HG03469 (cell line): Measurements from ENCODE around the gene ITGA5.
A peak's percentile ranks its signal among the peaks of the same experiment; 100 is the strongest.

Experiments
- ATAC-seq: cut with Tn5 transposase; IDR thresholded peaks from one replicate; pipeline ENCODE4 v1.9.1; 2021; ENCODE audit warnings: mild to moderate bottlenecking, moderate library complexity, moderate number of reproducible peaks; ENCODE audit not compliant: unreplicated experiment

The ITGA5 gene

DNA sequence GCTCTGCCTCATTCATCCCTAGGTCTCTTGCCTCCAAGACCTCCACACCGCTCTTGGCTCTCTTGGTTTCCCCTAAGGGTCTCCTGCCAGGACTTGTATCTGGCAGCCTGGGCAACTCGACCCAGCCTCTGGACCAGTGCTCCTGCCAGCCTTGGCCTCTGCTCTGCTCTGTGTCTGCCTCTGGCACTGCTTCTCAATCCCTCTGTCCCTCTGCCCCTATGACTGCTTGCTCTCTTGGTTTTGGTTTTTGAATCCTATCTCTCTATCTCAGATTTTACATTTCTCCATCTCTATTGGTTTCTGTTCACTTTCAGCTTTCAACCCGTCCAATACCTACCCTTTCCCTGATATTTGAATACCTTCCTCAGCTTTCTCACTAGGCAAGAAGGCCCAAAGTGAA, 6.3 kb downstream of the ITGA5 start:
- ATAC-seq, result no peak

DNA sequence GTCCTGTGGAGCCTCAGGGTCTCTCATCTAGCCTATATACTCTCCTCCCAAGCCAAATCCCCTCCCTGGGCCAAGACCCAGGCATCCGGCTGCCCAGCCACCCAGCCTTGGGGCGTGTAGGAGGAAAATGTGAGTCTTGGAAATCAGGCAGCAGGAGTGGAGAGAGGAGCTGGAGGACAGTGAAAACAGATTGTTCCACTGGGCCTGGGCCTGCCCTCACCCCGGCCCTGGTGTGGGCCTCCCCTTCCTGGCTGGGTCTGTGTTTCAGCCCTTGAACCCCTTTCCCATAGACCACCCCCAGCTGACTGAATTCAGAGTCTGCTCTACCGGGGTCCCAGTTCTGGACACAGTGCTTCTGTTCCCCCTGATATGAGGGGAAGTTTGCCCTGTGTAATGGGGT, 6.7 kb downstream of the ITGA5 start:
- no peak for ATAC-seq

DNA sequence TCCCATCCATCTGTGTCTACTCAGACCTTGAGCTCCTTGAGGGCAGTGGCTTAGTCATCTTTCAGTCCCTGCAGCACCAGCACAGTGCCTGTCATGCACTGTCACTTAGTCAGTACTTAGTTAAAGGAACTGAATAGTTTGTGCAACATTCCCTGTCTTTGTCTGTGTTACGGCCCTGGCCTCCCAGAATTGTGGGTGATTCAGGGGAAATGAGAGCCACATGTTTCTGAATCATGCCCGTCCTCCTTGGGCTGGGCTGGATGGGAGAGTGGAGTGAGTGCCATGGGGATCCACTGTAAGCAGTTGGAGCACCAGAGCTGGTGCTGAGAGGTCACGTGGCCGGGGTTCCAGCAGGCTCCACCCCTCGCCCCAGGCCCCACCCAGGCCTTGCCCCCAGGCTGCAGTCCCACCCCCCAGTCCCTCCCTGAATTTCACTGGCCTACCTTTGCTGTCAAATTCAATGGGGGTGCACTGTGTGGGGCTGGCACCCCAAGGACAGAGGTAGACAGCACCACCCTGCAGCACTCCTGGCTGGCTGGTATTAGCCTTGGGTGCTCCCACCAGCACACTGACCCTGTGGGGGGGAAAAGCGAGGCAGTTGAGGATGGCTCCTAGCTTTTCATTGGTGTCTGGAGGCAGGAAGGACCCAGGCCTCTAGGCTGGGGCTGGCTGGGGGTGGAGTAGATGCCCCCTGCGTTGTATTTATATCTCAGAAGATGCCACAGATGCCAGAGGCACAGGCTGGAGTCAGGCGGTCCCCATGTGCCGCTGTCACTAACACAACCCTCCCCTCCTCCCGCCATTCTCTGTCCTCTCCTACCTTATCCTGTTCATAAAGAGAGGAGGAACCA, 7.5 kb downstream of the ITGA5 start:
- no peak for ATAC-seq

DNA sequence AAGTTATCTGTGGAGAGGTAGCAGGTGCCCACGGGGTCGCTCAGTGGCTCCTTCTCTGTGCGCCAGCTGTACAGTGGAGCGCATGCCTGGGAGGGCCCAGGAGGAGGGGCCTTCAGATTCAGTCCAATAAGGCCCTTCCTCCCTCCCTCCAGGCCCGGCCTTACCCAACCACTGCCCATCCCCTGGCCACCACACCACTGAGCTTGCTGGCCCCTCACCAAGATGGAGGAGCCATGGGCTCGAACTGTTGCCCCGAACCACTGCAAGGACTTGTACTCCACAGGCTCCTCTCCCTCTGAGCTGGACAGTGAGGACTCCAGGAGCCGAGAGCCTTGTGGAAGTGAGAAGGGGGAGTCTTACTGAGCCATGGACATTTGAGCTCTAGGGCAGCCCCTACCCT, 9.8 kb downstream of the ITGA5 start:
- ATAC-seq, result no peak

DNA sequence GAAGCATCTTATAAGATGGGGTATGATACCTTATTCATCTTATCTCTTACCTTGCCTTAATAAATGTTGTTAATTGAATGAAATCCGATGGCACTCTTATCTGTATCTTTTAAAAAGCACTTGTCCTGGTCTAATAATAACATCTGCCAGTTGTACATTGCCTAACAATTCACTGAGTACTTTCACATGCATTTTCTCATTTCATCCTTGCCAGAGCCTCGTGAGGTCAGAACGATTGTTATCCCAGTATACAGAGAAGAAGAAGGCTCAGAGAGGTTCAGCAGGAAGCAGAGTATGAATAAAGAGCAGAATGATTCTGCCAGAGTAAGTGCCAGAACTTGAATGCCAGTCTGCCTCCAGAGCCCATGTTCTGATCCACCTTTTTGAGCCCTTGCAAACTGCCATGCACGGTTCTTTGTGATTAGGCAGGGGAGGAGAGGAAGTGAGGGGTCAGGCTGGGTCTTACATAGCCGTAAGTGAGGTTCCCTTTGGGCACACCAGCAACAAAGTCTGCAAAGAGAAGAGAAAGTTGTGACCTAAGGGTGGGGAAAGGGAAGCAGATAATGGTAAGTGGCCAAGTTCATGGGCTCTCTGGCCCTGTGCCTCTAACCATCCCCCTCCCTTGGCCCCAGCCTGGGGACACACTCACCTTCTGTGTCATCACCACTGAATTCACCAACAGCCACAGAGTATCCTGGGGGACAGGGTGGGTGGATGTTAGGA, 11.7 kb downstream of the ITGA5 start:
- ATAC-seq, result no peak

DNA sequence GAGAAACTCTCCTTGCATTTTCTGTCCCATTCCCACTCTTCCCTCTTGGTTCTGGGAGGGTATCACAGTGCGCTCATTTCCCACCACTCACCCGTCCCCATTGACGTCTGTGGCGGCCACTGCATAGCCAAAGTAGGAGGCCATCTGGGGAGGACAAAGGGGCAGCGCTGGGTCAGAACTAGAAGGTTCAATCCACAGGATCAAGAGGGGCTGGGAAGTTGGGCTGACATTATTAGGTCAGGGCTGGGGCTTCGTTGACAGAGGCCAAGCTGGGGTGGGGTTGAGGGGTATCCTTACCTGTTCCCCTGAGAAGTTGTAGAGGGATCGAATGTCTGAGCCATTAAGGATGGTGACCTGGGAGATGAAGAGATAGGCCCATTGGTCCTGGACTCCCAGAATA, 13.5 kb downstream of the ITGA5 start:
- ATAC-seq, result no peak

DNA sequence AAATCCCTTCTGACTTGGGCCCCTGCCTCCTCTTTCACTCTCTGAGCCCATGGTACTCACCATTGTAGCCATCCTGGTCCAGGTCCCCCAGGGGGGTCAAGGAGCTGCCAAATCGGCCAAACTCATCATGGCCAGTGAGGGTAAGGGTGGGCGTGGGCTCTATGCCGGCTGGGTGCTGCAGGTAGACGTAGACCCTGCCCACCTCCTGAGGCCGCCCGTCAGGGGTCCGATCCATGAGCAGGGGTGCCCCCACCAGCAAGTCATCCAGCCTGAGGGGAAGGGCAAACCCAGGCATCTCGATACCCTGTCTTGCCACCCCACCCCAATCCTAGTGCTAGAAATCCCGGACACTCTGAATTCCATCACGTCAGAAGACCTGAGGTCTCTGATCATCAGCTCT, 14.0 kb downstream of the ITGA5 start:
- ATAC-seq, result no peak

DNA sequence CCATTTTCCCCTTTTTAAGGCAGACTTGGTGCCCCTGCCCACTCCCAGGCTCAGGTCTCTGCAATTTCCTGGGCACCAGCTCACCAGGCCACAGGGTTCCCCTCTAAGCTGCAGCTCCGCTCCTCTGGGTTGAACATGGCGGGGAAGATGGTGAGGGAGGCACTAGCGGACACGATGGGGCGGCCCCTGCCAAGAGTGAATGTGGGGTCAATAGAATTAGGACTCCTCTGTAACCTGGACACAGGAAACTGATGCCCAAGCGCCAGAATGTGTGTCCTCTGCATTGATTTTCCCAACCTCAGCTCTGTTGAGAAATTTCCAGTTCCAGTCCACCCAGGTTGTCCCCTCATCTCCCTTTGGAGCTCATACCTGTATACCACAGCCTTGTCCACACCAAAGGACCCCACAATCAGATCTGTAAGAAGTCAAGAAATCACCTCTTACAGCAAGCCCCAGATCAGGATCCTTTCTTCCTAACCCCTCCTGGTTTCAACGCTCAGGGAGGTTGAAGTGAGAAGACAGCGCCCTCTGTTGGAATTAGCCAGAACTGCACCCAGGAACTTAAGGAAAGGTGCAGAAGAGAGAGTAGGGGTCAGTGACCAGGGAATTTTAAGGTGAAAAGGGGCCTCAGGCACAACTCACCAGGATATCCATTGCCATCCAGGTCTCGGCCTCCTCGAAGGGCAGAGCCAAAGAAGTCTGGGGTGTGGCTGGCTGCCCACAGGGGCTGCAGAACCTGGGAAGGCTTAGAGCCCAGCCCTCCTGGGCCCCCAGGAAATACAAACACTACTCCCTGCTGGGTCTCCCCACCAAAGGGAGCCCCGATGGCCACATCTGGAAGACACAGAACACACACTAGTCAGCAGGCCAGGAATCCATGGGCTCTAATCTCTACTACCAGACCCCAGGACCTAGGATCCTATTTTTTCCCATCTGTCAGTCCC, 14.7 kb downstream of the ITGA5 start:
- ATAC-seq, result no peak

DNA sequence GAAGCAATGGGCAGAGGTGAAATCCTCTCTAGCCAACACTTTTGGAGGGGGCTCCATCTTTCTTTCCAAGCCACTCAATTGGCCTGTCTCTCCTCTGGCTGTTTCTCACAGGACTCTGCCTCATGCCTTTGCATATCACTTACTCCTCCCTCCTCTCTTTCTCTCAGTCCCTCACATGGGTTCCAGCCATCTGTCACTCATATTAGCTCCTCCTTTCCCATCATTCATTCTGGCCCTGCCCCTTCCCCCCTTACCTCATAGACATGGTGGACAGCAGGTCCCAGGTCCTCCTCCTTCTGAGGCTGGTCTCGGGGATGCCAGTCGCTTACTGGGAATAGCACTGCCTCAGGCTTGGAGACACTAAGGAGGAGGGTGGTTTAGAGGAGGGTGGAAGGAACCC, 17.9 kb downstream of the ITGA5 start:
- ATAC-seq, result no peak

DNA sequence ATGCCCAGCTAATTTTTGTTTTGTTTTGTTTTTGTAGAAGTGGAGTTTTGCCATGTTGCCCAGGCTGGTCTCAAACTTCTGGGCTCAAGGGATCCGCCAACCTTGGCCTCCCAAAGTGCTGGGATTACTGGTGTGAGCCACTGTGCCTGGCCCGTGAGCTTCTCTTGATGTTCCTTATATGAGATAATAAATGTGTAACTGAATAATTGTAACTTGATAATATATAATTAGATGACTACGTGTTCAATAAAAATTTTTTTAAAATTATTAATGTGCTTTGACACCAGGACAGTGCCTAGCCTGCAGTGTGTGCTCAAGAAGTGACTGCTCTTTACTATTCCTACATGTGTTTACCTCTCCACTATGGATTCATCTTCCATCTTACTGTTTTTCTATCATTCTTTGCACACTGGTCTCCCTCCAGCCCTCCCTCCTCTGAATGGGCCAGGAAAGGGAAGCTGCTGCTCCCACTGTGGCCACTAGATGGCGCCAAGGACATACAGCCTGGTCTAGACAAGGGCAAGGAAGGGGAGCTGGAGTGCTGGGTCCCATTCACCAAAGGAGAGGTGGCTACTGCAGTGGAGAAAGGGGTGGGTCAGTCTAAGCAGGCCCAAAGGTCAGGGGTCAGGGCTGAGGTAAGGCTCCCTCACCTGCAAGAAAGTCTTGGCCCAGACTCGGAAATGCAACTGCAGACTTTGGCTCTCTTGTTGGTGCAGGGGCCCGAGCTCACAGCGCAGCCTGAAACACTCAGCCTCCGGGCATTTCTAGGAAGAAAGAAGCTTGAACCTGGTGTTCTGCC, 19.9 kb downstream of the ITGA5 start:
- ATAC-seq, result peak; percentile 74

DNA sequence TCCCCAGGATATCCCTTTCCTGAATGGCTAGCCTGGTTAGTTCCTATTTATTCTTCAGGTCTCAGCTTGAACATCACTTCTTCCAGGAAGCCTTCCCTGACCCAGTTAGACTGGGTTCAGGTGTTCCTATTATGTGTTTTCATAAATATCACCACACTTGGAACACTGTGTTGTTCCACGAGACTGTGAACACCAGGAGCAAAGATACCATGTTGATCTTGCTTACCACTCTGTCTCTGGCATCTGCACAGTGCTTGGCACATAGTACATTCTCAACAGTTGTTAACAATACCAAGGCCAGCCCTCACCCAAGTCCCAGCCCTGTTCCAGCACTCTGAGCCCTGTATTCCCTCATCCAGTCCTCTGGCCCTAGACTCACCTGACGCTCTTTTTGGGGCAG, 20.8 kb downstream of the ITGA5 start:
- no peak for ATAC-seq

DNA sequence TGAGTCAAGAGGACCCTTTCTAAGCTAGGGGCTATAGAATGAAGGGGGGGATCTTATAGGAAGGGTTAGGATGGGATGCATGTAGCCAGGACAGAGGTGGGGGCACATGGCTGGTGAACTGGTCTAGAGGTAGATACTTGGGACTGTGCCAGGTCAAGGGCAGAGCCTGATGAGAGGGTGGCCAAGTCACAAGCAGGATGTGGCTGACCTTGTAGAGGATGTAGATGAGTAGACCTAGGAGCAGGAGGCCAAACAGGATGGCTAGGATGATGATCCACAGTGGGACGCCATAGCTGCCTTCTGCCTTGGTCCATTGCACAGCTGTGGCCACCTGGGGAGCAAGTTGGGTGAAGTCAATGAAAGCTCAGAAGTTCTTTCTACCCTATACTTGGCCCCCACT, 21.9 kb downstream of the ITGA5 start:
- ATAC-seq, result no peak

DNA sequence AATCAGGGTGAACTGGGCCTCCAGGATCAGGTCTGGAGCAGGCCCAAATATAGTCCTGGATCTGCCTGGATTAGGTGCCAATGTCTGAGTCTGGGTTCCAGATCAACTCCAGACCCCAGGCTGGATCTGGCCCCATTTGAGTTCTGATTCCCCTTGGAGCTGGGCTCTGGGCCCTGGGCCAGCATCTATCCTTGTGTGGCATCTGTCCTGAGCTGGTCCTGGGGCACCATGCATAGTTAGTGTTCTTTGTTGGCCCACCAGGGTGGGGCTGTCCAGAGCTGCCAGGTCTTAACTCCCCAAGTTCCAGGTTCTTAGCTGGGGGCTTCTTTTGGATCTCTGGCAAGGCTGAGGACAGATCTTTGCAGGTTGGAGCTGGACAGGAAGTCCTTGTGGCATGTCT, 23.5 kb downstream of the ITGA5 start:
- ATAC-seq, result no peak

DNA sequence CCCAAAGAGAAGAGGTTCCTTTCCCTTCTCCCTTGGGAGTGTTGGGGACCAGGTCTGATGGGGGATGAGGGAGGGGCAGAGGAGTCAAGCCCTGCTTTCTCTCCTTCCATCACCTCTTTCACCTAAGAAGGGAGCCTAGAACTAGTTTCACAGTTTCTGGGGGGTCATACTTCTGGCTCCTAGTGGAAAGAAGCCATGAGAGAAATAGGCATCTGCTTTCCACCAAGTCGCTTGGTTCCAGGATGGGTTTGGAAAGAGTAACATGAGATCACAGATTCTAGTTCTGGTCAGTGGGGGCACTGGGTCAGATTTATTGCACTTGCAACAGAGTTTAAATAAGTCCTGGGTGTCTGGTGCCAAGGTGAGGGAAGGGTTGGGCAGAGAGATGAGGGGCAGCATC, 24.1 kb downstream of the ITGA5 start:
- no peak for ATAC-seq

DNA sequence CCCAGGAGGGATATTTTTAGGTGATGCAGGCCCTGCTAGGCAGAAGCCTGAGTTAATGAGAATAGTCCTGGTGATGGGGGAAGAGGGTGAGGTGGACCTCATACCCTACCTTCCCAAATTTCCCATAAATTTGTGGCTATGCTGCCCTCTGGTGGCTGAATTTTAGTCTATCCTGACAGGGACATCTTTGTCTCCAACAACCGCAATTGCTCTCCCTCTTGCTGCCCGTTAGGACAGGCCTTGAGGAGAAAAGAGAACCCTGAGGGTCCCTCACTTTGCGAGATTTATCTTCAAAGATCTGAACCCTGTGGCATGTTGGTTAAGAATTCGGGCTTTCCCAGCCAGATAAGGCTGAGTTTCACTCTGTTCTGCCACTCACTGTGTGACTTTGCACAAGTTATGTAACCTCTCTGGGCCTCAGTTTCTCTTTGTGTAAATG, 24.8 kb downstream of the ITGA5 start:
- no peak for ATAC-seq

DNA sequence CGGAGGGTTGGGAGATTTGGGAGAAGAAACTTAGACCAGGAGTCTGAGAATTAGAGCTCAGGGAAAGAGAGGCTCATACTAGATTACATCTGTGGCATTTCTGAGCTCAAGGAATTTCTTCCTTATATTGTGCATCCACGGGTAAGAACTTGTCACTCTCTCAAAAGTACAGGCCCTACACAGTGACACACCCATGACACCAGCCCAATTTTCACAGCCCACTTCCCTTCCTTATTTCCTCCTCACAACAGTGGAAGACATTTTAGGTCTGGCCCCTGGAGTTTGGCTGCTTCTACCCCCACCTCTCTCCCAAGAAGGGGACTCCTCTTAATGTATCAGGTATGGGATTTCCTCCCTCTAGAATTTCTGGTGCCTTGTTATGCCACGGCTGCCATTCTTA, 25.3 kb downstream of the ITGA5 start:
- no peak for ATAC-seq

DNA sequence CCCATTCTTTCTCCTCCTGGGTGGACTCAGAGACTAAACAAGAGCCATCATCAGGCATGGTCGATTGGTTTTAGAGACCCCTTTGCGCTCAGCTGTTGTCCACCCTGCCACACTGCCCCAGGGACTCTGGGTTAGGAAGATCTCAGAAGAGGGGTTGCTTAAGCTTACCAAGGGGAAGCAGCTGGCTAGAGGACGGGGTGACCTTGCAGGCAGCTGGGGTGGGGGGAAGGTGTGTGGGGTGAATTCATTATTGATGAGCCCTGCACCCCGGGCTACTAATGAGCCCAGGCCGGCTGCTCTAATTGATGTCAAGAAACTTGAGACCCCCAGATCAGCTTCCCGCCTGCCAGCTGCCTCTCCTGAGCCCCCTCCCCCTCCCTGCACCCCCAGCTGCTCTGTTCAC, 25.9 kb downstream of the ITGA5 start:
- ATAC-seq, result no peak

DNA sequence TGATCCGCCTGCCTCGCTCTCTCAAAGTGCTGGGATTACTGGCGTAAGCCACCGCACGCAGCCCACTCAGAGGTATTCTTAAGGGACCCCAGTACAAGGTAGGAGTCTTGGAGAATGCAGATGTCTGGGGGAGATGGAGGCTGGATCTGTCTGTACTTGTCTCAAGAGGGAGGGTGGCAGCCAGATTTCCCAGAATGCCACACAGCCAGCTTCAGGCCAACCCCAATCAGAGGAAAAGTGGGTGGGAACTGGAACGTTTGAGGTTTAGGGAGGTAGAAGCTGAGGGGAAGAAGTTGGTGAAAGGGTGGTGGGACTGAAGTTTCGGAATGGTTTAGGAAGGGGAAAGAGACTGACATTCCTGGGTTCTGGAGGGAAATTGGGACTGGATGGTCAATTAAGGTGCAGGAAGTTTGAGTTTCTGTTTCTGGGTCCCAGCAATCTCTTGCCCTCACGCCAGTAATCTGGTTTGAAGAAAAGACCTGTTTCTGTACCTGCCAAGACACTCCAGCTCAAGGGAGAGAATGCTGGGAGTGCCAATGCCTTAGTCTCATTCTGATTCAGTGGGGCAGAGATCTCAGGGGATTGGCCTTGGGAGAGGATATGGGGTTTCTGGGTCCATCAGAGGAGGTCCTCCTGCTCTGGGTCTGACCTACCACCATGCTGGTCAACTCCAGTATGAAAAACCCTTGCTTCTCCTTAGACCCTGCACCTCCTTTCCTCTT, 26.4 kb downstream of the ITGA5 start:
- no peak for ATAC-seq

DNA sequence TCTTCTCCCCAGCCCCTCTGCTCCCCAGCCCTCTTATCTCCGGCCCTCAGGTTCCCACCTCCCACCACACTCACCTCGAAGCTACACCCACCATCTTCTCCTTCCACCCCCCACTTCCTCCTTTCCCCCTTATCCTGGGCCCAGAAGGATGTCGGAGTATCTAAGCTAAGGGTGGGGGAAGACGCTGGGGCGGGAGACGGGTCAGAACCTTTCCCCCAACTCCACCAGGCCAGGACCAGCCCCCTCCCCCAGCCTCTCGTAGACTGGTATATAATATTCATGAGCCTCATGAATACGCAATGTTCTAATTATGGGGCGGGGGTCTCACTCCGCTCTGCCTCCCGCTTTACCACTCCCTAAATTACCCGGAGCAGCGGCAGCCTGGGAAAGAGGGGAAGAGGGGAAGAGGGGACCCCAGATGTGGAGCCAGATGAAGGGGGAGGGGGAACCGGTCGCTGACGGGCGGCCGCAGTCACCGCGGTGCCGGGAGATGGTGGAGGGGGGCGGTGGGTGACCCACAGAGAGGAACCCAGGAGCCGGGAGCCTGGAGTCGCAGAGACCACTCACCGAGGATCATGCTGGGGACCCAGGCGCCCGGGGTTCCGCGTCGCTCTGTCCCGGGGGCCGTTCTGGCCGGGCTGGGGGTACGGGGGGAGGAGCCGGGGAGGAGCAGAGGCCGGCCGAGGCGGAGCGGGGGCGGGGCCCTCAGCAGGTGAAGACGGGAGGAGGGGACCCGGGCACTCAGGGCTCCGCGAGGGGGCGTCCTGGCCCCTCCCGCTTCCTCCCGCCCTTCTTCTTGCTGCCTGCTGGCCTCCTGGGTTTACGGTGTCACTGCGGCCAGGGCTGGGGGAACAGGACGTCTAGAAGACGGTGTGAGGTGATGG, 28.2 kb downstream of the ITGA5 start:
- ATAC-seq, result no peak
